HPDE6-E6E7 (cell line): ENCODE results near the gene KSR1.
"Not testable (repeated sequence)": the region's sequence is repeated elsewhere in the genome, so short reads cannot be mapped to it uniquely, and the experiment has no call there.

Experiments used
- DNase-seq: peaks from one replicate; pipeline ENCODE4 v3.0.0; 2011; ENCODE audit warnings: missing footprints; ENCODE audit errors: extremely low spot score

KSR1 gene

DNA sequence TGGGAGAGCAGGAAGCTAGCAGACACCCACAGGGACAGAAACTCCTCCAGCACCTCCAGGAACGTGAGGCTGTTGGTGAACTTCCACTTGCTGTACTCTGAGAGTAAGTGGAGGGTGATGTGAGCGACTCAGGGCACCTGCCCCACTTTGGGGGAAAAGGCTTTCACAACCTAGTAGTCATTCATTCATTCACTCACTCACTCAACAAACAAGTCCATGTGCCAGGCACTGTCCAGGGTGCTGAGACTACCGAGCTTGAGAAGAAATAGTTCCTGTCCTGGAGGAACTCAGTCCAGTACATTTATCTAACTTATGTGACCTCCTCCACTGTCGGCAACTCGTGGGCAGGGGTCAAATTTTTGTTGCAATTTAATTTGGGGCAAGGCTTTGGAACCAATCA, 201.4 kb downstream of the KSR1 start:
- DNase-seq = no peak

GRCh38 chr17:27659683-27660082, 203.4 kb downstream of the KSR1 start:
- no peak for DNase-seq

- no peak for DNase-seq
Observed at GRCh38 chr17:27660436-27660835, 204.2 kb downstream of the KSR1 start.

DNA sequence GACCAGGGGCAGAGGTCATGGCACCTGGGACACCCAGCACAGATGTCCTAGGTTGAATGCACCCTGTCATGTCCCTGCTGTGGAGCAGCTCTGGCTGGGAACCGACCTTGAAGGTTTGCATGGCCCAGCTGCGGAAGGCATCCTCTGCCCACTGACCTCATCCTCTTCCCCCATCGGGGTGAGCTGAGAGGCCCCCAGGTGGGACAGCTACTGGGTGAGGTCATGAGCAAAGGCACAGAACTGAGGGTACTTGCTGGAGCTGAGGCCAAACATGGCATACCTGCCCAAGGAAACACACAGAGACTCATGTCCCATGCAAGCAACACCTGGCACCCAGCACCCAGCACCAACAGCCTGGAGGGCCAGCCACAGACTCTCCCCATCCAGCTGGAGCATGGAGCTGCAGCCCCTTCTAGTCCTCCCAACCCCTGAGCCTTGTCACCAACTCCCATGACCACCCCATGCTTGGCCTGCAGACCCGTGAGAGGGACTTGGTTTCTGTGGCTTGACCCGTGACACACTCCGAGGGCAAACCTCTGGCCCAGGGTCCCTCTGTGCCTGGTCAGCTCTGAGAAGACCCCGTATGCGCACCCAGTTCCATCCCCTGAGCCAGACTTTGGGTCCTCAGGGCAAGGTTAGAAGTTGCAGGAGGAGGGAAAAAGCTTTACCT, 207.8 kb downstream of the KSR1 start:
- no peak for DNase-seq

- DNase-seq = no peak
Observed at GRCh38 chr17:27664606-27664965, 208.3 kb downstream of the KSR1 start.

- no peak for DNase-seq
Observed at GRCh38 chr17:27665549-27665948, 209.3 kb downstream of the KSR1 start.

- not testable (repeated sequence) for DNase-seq
Observed at GRCh38 chr17:27666270-27666669, 210.0 kb downstream of the KSR1 start.

DNA sequence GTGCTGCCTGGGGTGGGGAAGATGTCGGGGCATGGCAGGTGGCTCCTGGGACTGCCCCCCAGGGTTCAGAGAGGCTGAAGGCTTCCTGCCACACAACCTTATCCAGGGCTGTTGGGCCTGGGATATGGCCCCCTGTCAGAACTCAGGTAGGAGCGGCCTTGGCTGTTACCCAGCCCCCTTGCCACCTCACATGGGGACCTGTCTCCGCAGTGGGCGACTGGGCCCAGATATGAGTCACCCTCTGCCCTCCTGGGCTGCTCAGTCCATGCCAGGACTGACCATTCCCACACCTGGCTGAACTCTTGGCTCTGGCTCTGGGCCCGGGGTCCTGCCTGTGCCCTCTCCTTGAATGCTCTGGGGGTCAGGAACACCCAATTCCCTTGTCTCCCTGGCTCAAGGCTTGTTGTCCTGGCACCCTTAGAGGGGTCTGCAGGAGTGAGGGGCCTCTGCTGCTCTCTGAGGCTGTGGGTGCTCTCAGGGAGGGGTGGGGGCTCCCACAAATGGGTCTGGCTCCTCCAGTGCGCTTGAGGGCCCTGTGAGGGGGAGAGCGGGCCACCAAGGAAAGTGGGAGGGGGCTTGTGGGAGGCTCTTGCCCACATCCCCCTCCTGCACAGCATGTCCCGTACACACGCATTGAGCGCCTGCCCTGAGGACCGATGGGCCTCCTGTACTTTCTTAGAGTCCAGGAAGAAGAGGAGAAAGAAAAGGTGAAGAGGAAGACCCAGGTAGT, 210.7 kb downstream of the KSR1 start:
- no peak for DNase-seq

DNA sequence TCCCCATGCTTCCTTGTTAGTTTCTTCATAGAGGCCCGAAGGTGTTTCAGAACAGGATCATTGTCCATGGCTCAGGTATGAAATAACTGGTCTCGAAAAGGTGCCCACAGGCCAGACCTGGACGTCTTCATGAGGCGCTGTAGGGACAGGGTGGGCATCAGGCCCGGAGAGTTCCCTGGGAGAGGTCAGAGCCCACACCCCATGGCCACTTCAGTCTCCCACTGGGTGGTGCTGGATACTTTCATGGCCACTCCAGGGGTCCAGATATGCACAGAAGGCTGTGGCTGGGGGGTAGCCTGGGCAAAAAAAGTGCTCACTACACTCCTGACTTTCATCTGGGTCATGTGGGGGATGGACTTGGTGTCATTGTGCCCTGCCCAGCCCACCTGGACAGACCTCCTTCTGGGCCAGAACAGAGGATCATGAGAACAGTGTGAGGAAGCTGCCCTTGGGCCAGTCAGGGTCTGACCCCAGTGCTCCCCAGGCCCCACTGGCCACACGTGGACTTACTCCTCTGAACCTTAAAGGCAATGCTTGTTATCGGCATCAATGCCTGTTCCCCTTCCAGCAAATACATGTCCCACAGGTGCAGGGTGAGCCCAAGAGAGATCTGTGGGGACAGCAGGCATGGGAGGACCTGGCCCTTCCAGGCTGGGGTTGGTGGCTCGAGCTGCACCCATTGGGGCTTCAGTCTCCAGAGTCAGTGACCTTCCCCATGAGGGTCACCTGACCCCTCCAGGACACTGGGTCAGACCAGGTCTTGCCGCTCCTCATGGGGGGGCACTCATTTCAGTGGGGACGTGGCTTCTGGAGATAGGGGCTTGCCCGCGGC, 211.6 kb downstream of the KSR1 start:
- no peak for DNase-seq

DNA sequence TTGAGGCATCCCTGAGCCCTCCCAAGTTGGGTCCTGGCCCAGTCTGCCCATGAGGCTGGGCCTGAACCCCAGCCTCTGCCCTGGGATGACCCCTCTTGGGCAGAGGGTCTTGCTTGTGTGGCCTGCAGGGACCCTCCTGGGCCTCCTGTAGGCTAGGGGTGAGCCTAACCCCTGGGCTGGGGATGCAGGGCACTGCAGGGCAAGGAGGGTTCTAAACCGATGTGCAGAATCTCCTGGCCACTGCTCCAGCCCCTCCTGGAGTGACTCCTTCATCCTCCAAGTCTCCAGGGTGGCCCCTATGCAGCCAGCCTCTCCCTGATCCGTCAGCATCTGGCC, 212.2 kb downstream of the KSR1 start:
- no peak for DNase-seq

- no peak for DNase-seq
Observed at GRCh38 chr17:27669136-27669535, 212.9 kb downstream of the KSR1 start.

DNA sequence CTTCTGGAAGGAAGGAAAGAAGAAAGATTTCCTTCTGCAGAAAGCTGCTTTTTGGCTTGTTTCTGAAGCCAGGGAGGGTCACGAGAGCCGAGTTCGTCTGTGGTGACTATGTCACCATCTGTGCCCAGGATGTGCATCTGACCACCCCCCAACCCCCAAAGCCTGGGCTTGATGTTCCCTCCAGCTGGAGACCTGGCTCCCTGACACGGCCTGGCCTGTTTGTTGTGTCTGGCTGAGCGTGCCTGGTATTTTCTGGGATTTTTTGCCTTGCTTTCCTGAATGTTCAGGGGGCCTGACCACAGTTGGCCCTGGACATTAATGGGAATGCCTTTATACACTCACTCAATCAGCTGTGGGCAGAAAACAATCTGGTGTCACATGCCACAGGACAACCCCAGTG, 213.6 kb downstream of the KSR1 start:
- DNase-seq = no peak

DNA sequence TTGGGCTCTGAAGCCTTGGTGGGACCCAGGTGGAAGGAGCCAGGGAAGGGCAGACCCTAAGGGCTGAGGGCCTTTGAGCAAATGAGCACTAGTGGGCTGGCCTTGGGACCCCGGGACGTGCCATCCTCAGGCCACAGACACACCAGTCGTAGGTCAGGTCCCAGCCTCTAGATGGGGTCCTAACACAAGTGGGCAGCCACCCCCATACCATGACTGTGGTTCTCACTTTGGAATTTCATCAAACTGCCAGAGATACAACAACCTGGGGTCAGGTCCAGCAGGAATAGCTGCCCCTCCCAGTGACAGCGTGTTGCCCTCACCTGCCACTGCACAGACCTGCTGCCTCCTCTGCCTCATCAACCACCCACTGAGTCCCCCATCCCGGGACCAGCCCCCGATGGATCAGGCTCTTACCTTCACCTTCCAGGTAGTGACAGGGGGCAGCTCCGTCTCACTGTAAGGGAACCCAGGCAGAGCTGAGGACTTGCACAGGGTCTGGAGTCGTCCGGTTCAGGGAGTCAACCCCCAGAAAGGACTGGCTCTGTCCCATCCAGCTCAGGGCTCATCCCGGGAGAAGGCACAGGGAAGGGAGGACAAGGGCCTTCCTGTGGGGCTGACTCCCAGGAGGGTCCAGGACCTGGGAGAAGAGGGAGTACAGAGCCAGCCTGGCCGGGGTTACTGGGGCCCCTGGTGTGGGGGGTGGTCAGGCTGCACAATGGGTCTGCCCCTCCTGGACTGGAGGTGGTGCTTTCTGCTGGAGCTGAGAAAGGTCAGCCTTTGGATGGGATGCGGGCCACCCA, 214.7 kb downstream of the KSR1 start:
- no peak for DNase-seq

- DNase-seq = no peak
Observed at GRCh38 chr17:27671591-27671910, 215.3 kb downstream of the KSR1 start.

DNA sequence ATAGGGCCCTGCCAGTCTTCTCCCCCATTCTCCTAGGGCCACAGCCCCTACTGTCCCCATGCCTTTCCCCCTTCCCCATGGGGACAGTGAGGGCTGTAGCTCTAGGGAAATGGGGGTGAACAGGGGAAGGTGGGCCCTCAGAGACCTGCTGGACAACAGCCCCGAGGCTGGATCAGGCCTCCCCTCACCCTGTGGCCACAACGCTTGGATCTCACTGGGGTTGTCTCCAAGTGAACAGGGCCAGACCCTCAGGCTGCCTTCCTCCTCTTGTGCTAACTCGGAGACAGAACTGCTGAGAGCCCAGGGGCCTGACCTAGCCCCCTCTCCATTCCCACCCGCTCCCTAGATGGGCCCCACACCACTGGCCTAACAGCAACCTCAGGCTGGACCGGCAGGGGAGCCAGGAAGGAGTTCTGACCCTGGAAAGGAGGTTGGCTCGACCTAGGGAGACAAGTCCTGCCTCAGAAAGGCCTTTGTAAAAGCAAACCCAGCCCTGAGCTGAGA, 215.8 kb downstream of the KSR1 start:
- DNase-seq = not testable (repeated sequence)

GRCh38 chr17:27674335-27674734, 218.1 kb downstream of the KSR1 start:
- no peak for DNase-seq
